Activated T-helper 1 cell treated with anti-CD3 and anti-CD28 coated beads, Interleukin-12 subunit alpha, Interleukin-12 subunit beta, Interleukin-2, Interleukin-4 antibody, amounts not matched to agents 30 ng/mL and 10 ng/mL and 1 ng/mL, durations not matched to agents 14 hours and 24 hours and 36 hours (primary cell): ENCODE data around the gene MAP10. TPM values are rescaled to one million over a fixed set of nuclear protein-coding genes. Genes with fewer than 3 reads are reported as not detected.

Experiments
- DNase-seq: peaks from one replicate; pipeline ENCODE4 v3.0.0; 2021; ENCODE audit warnings: low spot score
- H3K27ac Mint-ChIP-seq: one replicate; pipeline ENCODE4 v1.8.0; 2021; ENCODE audit warnings: mild to moderate bottlenecking, mixed read lengths
- H3K27me3 Mint-ChIP-seq: one replicate; pipeline ENCODE4 v1.8.0; 2022; ENCODE audit warnings: mild to moderate bottlenecking, moderate library complexity, mixed read lengths; ENCODE audit not compliant: insufficient read depth
- H3K36me3 Mint-ChIP-seq: one replicate; pipeline ENCODE4 v1.8.0; 2021; ENCODE audit warnings: low read depth, mixed read lengths
- H3K4me1 Mint-ChIP-seq: one replicate; pipeline ENCODE4 v1.8.0; 2021; ENCODE audit warnings: low read depth, mixed read lengths
- H3K4me3 Mint-ChIP-seq: one replicate; pipeline ENCODE4 v1.8.0; 2021; ENCODE audit warnings: mild to moderate bottlenecking, moderate library complexity, mixed read lengths
- H3K9me3 Mint-ChIP-seq: one replicate; pipeline ENCODE4 v1.8.0; 2021; ENCODE audit warnings: mixed read lengths
- intact Hi-C: fragments of 100-400 bp; cut with micrococcal nuclease; formaldehyde crosslinking; loops from one replicate; pipeline ENCODE4 v1.15.1; 2024
- total RNA-seq: library from RNA; stranded (reverse); gene quantifications from 2 replicates; pipeline ENCODE4 v1.2.3, GENCODE V29; 2022

Gene MAP10
- total RNA-seq, 1 donor from 2014 or later: 3.3 TPM

GRCh38 chr1:232813760-232814159 lies 8.5 kb downstream of the MAP10 start:
- no peak overlapping the region for H3K4me3 Mint-ChIP-seq
- no peaks in the 10 kb centered on the region for H3K9me3 Mint-ChIP-seq
- peaks cover 2% of the 10 kb centered on the region for H3K36me3 Mint-ChIP-seq
- H3K27me3 Mint-ChIP-seq: peaks cover 4% of the 10 kb centered on the region
- intact Hi-C loops: no loop called here
- no peak for DNase-seq
- peaks cover under 1% of the 10 kb centered on the region for H3K4me1 Mint-ChIP-seq
- H3K27ac Mint-ChIP-seq: no peak overlapping the region

GRCh38 chr1:232816324-232816723 lies 11.1 kb downstream of the MAP10 start:
- no peaks in the 10 kb centered on the region for H3K4me1 Mint-ChIP-seq
- H3K27me3 Mint-ChIP-seq: peaks cover 3% of the 10 kb centered on the region
- DNase-seq: no peak
- intact Hi-C loops: no loop called here
- no peak overlapping the region for H3K4me3 Mint-ChIP-seq
- H3K27ac Mint-ChIP-seq: no peak overlapping the region
- no peaks in the 10 kb centered on the region for H3K36me3 Mint-ChIP-seq
- no peaks in the 10 kb centered on the region for H3K9me3 Mint-ChIP-seq

GRCh38 chr1:232818040-232818439 lies 12.8 kb downstream of the MAP10 start:
- H3K27ac Mint-ChIP-seq: no peak overlapping the region
- no peaks in the 10 kb centered on the region for H3K36me3 Mint-ChIP-seq
- no peaks in the 10 kb centered on the region for H3K9me3 Mint-ChIP-seq
- H3K4me1 Mint-ChIP-seq: no peaks in the 10 kb centered on the region
- no peaks in the 10 kb centered on the region for H3K27me3 Mint-ChIP-seq
- DNase-seq: no peak
- intact Hi-C loops: no loop called here
- no peak overlapping the region for H3K4me3 Mint-ChIP-seq

- no peak for DNase-seq
- H3K27ac Mint-ChIP-seq: no peak overlapping the region
- H3K4me3 Mint-ChIP-seq: no peak overlapping the region
- no peaks in the 10 kb centered on the region for H3K27me3 Mint-ChIP-seq
- no peaks in the 10 kb centered on the region for H3K4me1 Mint-ChIP-seq
- H3K9me3 Mint-ChIP-seq: no peaks in the 10 kb centered on the region
- intact Hi-C loops: no loop called here
- H3K36me3 Mint-ChIP-seq: no peaks in the 10 kb centered on the region
These were observed 15.2 kb downstream of the MAP10 start for GRCh38 chr1:232820431-232820830.

GRCh38 chr1:232822530-232822929 lies 17.3 kb downstream of the MAP10 start:
- peaks cover 3% of the 10 kb centered on the region for H3K9me3 Mint-ChIP-seq
- DNase-seq: no peak
- peaks cover 1% of the 10 kb centered on the region for H3K27me3 Mint-ChIP-seq
- H3K4me3 Mint-ChIP-seq: no peak overlapping the region
- H3K27ac Mint-ChIP-seq: no peak overlapping the region
- H3K4me1 Mint-ChIP-seq: no peaks in the 10 kb centered on the region
- intact Hi-C loops: no loop called here
- no peaks in the 10 kb centered on the region for H3K36me3 Mint-ChIP-seq

GRCh38 chr1:232826318-232826717 lies 21.1 kb downstream of the MAP10 start:
- Mint-ChIP-seq H3K9me3 (peaks cover 3% of the 10 kb centered on the region), H3K27me3 (peaks cover 8% of the 10 kb centered on the region), H3K4me3 (no peak overlapping the region), H3K4me1 (no peaks in the 10 kb centered on the region), H3K36me3 (no peaks in the 10 kb centered on the region), H3K27ac (no peak overlapping the region)
- DNase-seq: no peak
- intact Hi-C loops: no loop called here

- Mint-ChIP-seq H3K36me3 (no peaks in the 10 kb centered on the region), H3K4me3 (no peak overlapping the region), H3K4me1 (no peaks in the 10 kb centered on the region), H3K9me3 (peaks cover 3% of the 10 kb centered on the region), H3K27me3 (peaks cover 8% of the 10 kb centered on the region), H3K27ac (no peak overlapping the region)
- no peak for DNase-seq
- intact Hi-C loops: no loop called here
These were observed 25.4 kb downstream of the MAP10 start for GRCh38 chr1:232830661-232831060.

- Mint-ChIP-seq H3K9me3 (no peaks in the 10 kb centered on the region), H3K36me3 (no peaks in the 10 kb centered on the region), H3K4me1 (no peaks in the 10 kb centered on the region), H3K27ac (no peak overlapping the region), H3K27me3 (peaks cover 8% of the 10 kb centered on the region), H3K4me3 (no peak overlapping the region)
- intact Hi-C loops: no loop called here
- no peak for DNase-seq
These were observed 26.7 kb downstream of the MAP10 start for GRCh38 chr1:232831895-232832294.

GRCh38 chr1:232834066-232834465 lies 28.9 kb downstream of the MAP10 start:
- H3K27ac Mint-ChIP-seq: no peak overlapping the region

GRCh38 chr1:232835166-232835565 lies 29.9 kb downstream of the MAP10 start:
- intact Hi-C loops: no loop called here
- peaks cover 1% of the 10 kb centered on the region for H3K27me3 Mint-ChIP-seq
- no peaks in the 10 kb centered on the region for H3K9me3 Mint-ChIP-seq
- no peak overlapping the region for H3K4me3 Mint-ChIP-seq
- no peaks in the 10 kb centered on the region for H3K36me3 Mint-ChIP-seq
- H3K27ac Mint-ChIP-seq: no peak overlapping the region
- no peak for DNase-seq
- H3K4me1 Mint-ChIP-seq: no peaks in the 10 kb centered on the region

More at GRCh38 chr1:232834066-232834465, 28.9 kb downstream of the MAP10 start:
- intact Hi-C loops: no loop called here
- no peak overlapping the region for H3K4me3 Mint-ChIP-seq
- H3K9me3 Mint-ChIP-seq: no peaks in the 10 kb centered on the region
- H3K4me1 Mint-ChIP-seq: no peaks in the 10 kb centered on the region
- no peaks in the 10 kb centered on the region for H3K36me3 Mint-ChIP-seq
- no peak for DNase-seq
- peaks cover 4% of the 10 kb centered on the region for H3K27me3 Mint-ChIP-seq

- Mint-ChIP-seq H3K9me3 (no peaks in the 10 kb centered on the region), H3K36me3 (no peaks in the 10 kb centered on the region), H3K27me3 (peaks cover 1% of the 10 kb centered on the region), H3K27ac (no peak overlapping the region), H3K4me3 (no peak overlapping the region), H3K4me1 (no peaks in the 10 kb centered on the region)
- DNase-seq: no peak
- intact Hi-C loops: no loop called here
These were observed 31.9 kb downstream of the MAP10 start for GRCh38 chr1:232837087-232837486.

GRCh38 chr1:232841823-232842565 lies 36.8 kb downstream of the MAP10 start:
- Mint-ChIP-seq H3K27ac (no peak overlapping the region), H3K9me3 (no peaks in the 10 kb centered on the region), H3K4me1 (no peaks in the 10 kb centered on the region), H3K36me3 (no peaks in the 10 kb centered on the region), H3K27me3 (peaks cover 4% of the 10 kb centered on the region), H3K4me3 (no peak overlapping the region)
- no peak for DNase-seq
- intact Hi-C loops: no loop called here

- Mint-ChIP-seq H3K36me3 (no peaks in the 10 kb centered on the region), H3K9me3 (no peaks in the 10 kb centered on the region), H3K27ac (no peak overlapping the region), H3K27me3 (peaks cover 3% of the 10 kb centered on the region), H3K4me1 (no peaks in the 10 kb centered on the region), H3K4me3 (no peak overlapping the region)
- DNase-seq: no peak
- intact Hi-C loops: no loop called here
These were observed 39.6 kb downstream of the MAP10 start for GRCh38 chr1:232844791-232845190.
